ENCODE data around the gene P2RY2. TPM values are rescaled to one million over a fixed set of nuclear protein-coding genes. Genes with fewer than 3 reads are reported as not detected.
A peak's percentile ranks its signal among the peaks of the same experiment; 100 is the strongest.

Gene P2RY2
- total RNA-seq, 1 experiment from 2014 or later, result 0.26 TPM

DNA sequence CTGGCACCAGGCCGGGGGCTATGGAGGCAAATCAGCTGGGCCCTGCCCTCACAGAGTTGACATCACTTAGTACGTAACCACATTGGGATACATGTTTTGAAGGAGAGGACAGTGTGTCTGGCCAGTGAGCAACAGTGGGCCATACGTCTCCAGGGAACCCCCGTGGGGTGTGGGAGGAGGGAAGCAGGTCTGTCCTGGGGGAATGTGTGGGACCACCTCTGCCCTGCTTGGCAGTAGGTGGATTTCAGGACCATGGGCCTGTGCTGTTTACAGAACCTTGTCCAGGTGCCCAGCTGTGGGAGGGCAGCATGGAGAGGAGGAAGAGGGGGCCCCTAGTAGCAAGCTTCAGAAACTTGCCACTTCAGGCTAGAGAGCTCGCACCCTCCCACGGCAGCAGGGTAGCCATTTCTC is 21.0 kb downstream of the P2RY2 start:
- Histone ChIP-seq H2AK5ac (ENCODE audit: insufficient read length, low read length) (no peak overlapping the region), H2BK120ac (ENCODE audit: low read depth, low read length, poor library complexity, severe bottlenecking) (no peak overlapping the region), H2AFZ (ENCODE audit: low read length) (no peak overlapping the region), H3K27me3 (ENCODE audit: insufficient read depth, low read length) (no peaks in the 10 kb centered on the region; the same call in 1 of the 2 replicates), H4K5ac (ENCODE audit: insufficient read length, low read depth, low read length) (no peak overlapping the region), H3K4ac (ENCODE audit: low read depth, low read length) (no peak overlapping the region), H3K79me1 (ENCODE audit: insufficient read depth, low read depth, low read length, poor library complexity, severe bottlenecking) (no peaks in the 10 kb centered on the region), H3K4me1 (ENCODE audit: insufficient read depth, low read length) (no peaks in the 10 kb centered on the region; the same call in 1 of the 2 replicates), H4K8ac (replicated peaks; ENCODE audit: insufficient read length, low read depth, low read length) (no peak overlapping the region), H2BK15ac (ENCODE audit: low read depth, low read length) (no peak overlapping the region), H3K23ac (ENCODE audit: insufficient read length, low read depth, low read length) (no peak overlapping the region), H2BK5ac (ENCODE audit: insufficient read length, low read length) (no peak overlapping the region), H3K9me3 (ENCODE audit: control insufficient read depth, low read depth, low read length) (no peaks in the 10 kb centered on the region), H3K4me2 (ENCODE audit: insufficient read depth, insufficient read length, low read length) (no peak overlapping the region), H2BK12ac (ENCODE audit: insufficient read length, low read depth, low read length) (no peak overlapping the region), H2BK20ac (ENCODE audit: low read depth, low read length, poor library complexity, severe bottlenecking) (no peak overlapping the region), H4K91ac (ENCODE audit: insufficient read length, low read depth, low read length) (no peak overlapping the region), H3T11ph (ENCODE audit: low read length) (no peak overlapping the region), H3K79me2 (ENCODE audit: insufficient read depth, low read length) (no peaks in the 10 kb centered on the region), H3K14ac (ENCODE audit: insufficient read depth, low read length) (no peak overlapping the region), H3K18ac (ENCODE audit: insufficient read length, low read depth, low read length) (no peak overlapping the region), H3K9ac (ENCODE audit: extremely low read depth, insufficient read length, low read length) (no peak overlapping the region), H4K20me1 (ENCODE audit: control insufficient read depth, insufficient read depth, insufficient read length) (no peaks in the 10 kb centered on the region), H3K23me2 (ENCODE audit: insufficient read length, low read depth, low read length, poor library complexity, severe bottlenecking) (no peaks in the 10 kb centered on the region), H3K27ac (ENCODE audit: insufficient read length, low read depth, low read length) (no peak overlapping the region), H3K56ac (ENCODE audit: insufficient read length, low read depth, low read length) (no peak overlapping the region)
- no peak for TF ChIP-seq CTCF (conservative IDR thresholded peaks at IDR 0.05)
- Mint-ChIP-seq H3K27ac (peak overlapping the region in 1 of 3 experiments; percentile 92; a peak in 2 of 7 replicates), H3K9me3 (no peaks in the 10 kb centered on the region), H3K4me1 (peaks cover 11 to 16% of the 10 kb centered on the region in 2 experiments), H3K4me3 (no peak overlapping the region; a peak in 1 of 5 replicates), H3K36me3 (ENCODE audit: insufficient read depth in 1 of 3, low read depth in 3 of 3) (no peaks in the 10 kb centered on the region; a peak in 1 of 7 replicates), H3K27me3 (ENCODE audit: low read depth) (peaks cover 4% of the 10 kb centered on the region)
- DNase-seq, result peak; percentile 13
- no CpG with 5 or more reads among the region's 6 CpGs for WGBS (ENCODE audit: extremely low coverage, insufficient read length, low lambda C conversion rate)
